Neural cell (in vitro differentiated cells): ENCODE data around the gene STRIP1. TPM values are rescaled to one million over a fixed set of nuclear protein-coding genes. Genes with fewer than 3 reads are reported as not detected.

Experiments
- H2AFZ ChIP-seq: fragments of 200-600, 300-800 bp; sonication (generic), shearing (Covaris generic); 2 replicates; pipeline ENCODE4 v1.6.0; 2014; ENCODE audit warnings: low read depth, mild to moderate bottlenecking, antibody characterized with exemption, low read length, moderate library complexity
- H3F3A ChIP-seq: fragments of 200-600 bp; shearing (Covaris generic); 2 replicates; pipeline ENCODE4 v1.6.1; 2016; ENCODE audit warnings: mild to moderate bottlenecking, moderate library complexity, mixed read lengths, antibody characterized with exemption, low read length; ENCODE audit not compliant: insufficient read depth, poor library complexity, severe bottlenecking
- H3K27ac ChIP-seq: fragments of 200-600, 300-800 bp; sonication (generic), shearing (Covaris generic); 2 replicates; pipeline ENCODE4 v1.5.1; 2014; ENCODE audit warnings: mild to moderate bottlenecking, low read length, moderate library complexity
- H3K27me3 ChIP-seq: fragments of 300-800, 200-600 bp; sonication (generic), shearing (Covaris generic); 2 replicates; pipeline ENCODE4 v1.6.0; 2014; ENCODE audit warnings: mild to moderate bottlenecking, low read depth, low read length, moderate library complexity; ENCODE audit not compliant: insufficient read depth
- H3K36me3 ChIP-seq: fragments of 300-800, 200-600 bp; sonication (generic), shearing (Covaris generic); 2 replicates; pipeline ENCODE4 v1.5.1; 2014; ENCODE audit warnings: mild to moderate bottlenecking, antibody characterized with exemption, low read length, moderate library complexity; ENCODE audit not compliant: insufficient read depth
- H3K4me2 ChIP-seq: fragments of 300-800, 200-600 bp; sonication (generic), shearing (Covaris generic); 2 replicates; pipeline ENCODE4 v1.6.0; 2014; ENCODE audit warnings: mild to moderate bottlenecking, low read length
- H3K4me3 ChIP-seq: fragments of 300-800, 200-600 bp; sonication (generic), shearing (Covaris generic); 2 replicates; pipeline ENCODE4 v1.5.1; 2014; ENCODE audit warnings: mild to moderate bottlenecking, low read length, moderate library complexity
- H3K79me2 ChIP-seq: fragments of 200-600 bp; shearing (Covaris generic); replicated peaks from 2 replicates; pipeline ENCODE4 v1.6.0; 2014; ENCODE audit warnings: mild to moderate bottlenecking, low read length, moderate library complexity; ENCODE audit not compliant: insufficient read depth
- H3K9ac ChIP-seq: fragments of 300-800, 200-600 bp; sonication (generic), shearing (Covaris generic); 2 replicates; pipeline ENCODE4 v1.6.1; 2016; ENCODE audit warnings: mild to moderate bottlenecking, low read length, mixed read lengths
- H3K9me2 ChIP-seq: fragments of 200-600 bp; shearing (Covaris generic); 2 replicates; pipeline ENCODE4 v1.6.1; 2016; ENCODE audit warnings: mild to moderate bottlenecking, low read length, mixed read lengths; ENCODE audit not compliant: insufficient read depth
- H3K9me3 ChIP-seq: fragments of 200-600, 300-800 bp; sonication (generic), shearing (Covaris generic); 2 replicates; pipeline ENCODE4 v1.6.1; 2016; ENCODE audit warnings: mild to moderate bottlenecking, mixed run types, low read length, moderate library complexity, mixed read lengths
- H4K20me1 ChIP-seq: fragments of 200-600 bp; shearing (Covaris generic); 2 replicates; pipeline ENCODE4 v1.6.1; 2016; ENCODE audit warnings: mild to moderate bottlenecking, mixed run types; ENCODE audit not compliant: insufficient read depth
- CTCF ChIP-seq: fragments of 450-650 bp; IDR thresholded peaks from 2 replicates; pipeline ENCODE4 v1.5.1; 2014; ENCODE audit warnings: antibody characterized with exemption, mild to moderate bottlenecking, moderate library complexity; ENCODE audit not compliant: poor library complexity, severe bottlenecking
- EP300 ChIP-seq: fragments of 450-650 bp; conservative IDR thresholded peaks from 2 replicates; pipeline ENCODE4 v1.6.1; 2014; ENCODE audit warnings: antibody characterized with exemption, mild to moderate bottlenecking, moderate library complexity; ENCODE audit not compliant: poor library complexity, severe bottlenecking
- EZH2 ChIP-seq: fragments of 200-600, 300-800 bp; shearing (Covaris generic), sonication (generic); IDR thresholded peaks from 2 replicates; pipeline ENCODE4 v1.6.1; 2014; ENCODE audit warnings: antibody characterized with exemption, low read length, borderline replicate concordance, mild to moderate bottlenecking; ENCODE audit not compliant: insufficient read depth, poor library complexity, severe bottlenecking
- MXI1 ChIP-seq: fragments of 450-650 bp; conservative IDR thresholded peaks from 2 replicates; pipeline ENCODE4 v1.6.1; 2014; ENCODE audit warnings: antibody characterized with exemption, mild to moderate bottlenecking; ENCODE audit not compliant: poor library complexity, severe bottlenecking
- POLR2AphosphoS5 ChIP-seq: IDR thresholded peaks from 2 replicates; pipeline ENCODE4 v1.6.1; 2012
- RAD21 ChIP-seq: fragments of 450-650 bp; conservative IDR thresholded peaks from 2 replicates; pipeline ENCODE4 v1.6.1; 2014; ENCODE audit warnings: antibody characterized with exemption, mild to moderate bottlenecking, moderate library complexity
- REST ChIP-seq: IDR thresholded peaks from 2 replicates; pipeline ENCODE4 v1.6.1; 2012; ENCODE audit warnings: borderline replicate concordance
- SMC3 ChIP-seq: fragments of 450-650 bp; conservative IDR thresholded peaks from 2 replicates; pipeline ENCODE4 v1.6.1; 2014; ENCODE audit warnings: antibody characterized with exemption, mild to moderate bottlenecking, moderate library complexity; ENCODE audit not compliant: poor library complexity
- TAF1 ChIP-seq: IDR thresholded peaks from 2 replicates; pipeline ENCODE4 v1.6.1; 2012; ENCODE audit warnings: low read depth
- polyA plus RNA-seq: library from polyadenylated mRNA; depleted of rRNA; stranded (reverse); fragments of >200 nt; gene quantifications from 2 replicates; pipeline ENCODE4 v1.2.3, GENCODE V29; 2014

The STRIP1 gene
- polyA plus RNA-seq, 1 donor from 2014 or later: 178 TPM

GRCh38 chr1:110047463-110047862, 13.0 kb downstream of the STRIP1 start:
- H3K9ac ChIP-seq: no peak overlapping the region
- peaks cover 6% of the 10 kb centered on the region for H3K36me3 ChIP-seq
- H3K9me3 ChIP-seq: no peaks in the 10 kb centered on the region
- H3K79me2 ChIP-seq: no peaks in the 10 kb centered on the region
- no peak overlapping the region for H2AFZ ChIP-seq
- H3K27ac ChIP-seq: no peak overlapping the region
- H4K20me1 ChIP-seq: no peaks in the 10 kb centered on the region
- H3F3A ChIP-seq: no peaks in the 10 kb centered on the region
- H3K9me2 ChIP-seq: no peaks in the 10 kb centered on the region
- no peak overlapping the region for H3K4me2 ChIP-seq
- TF ChIP-seq RAD21: no peak
- no peak for TF ChIP-seq CTCF
- no peak for TF ChIP-seq SMC3
- no peak for TF ChIP-seq REST
- no peak for TF ChIP-seq TAF1
- TF ChIP-seq MXI1: no peak
- TF ChIP-seq EP300: no peak
- no peak for TF ChIP-seq POLR2AphosphoS5
- no peak for TF ChIP-seq EZH2
- no peaks in the 10 kb centered on the region for H3K27me3 ChIP-seq
- no peak overlapping the region for H3K4me3 ChIP-seq

- no peak overlapping the region for H2AFZ ChIP-seq
- H3K9me3 ChIP-seq: no peaks in the 10 kb centered on the region
- H3F3A ChIP-seq: no peaks in the 10 kb centered on the region
- H3K27me3 ChIP-seq: no peaks in the 10 kb centered on the region
- H3K9ac ChIP-seq: no peak overlapping the region
- no peaks in the 10 kb centered on the region for H3K79me2 ChIP-seq
- H4K20me1 ChIP-seq: no peaks in the 10 kb centered on the region
- H3K4me2 ChIP-seq: no peak overlapping the region
- no peak for TF ChIP-seq CTCF
- TF ChIP-seq POLR2AphosphoS5: no peak
- no peak for TF ChIP-seq RAD21
- TF ChIP-seq TAF1: no peak
- no peak for TF ChIP-seq SMC3
- no peak for TF ChIP-seq EP300
- TF ChIP-seq EZH2: no peak
- no peak for TF ChIP-seq MXI1
- TF ChIP-seq REST: no peak
- no peak overlapping the region for H3K27ac ChIP-seq
- H3K9me2 ChIP-seq: no peaks in the 10 kb centered on the region
- H3K4me3 ChIP-seq: no peak overlapping the region
- peaks cover 6% of the 10 kb centered on the region for H3K36me3 ChIP-seq
Observed at GRCh38 chr1:110048240-110048639, 13.8 kb downstream of the STRIP1 start.
